K562 (cell line): ENCODE results near the gene EYA2. TPM values are rescaled to one million over a fixed set of nuclear protein-coding genes. Genes with fewer than 3 reads are reported as not detected.
A peak's percentile ranks its signal among the peaks of the same experiment; 100 is the strongest.

Experiments
- ATAC-seq: fragments of 200-7000 bp; cut with Tn5 transposase; 3 replicates; pipeline ENCODE4 v1.9.1; 2020; ENCODE audit warnings: moderate library complexity
- BruUV-seq: library from RNA; stranded (reverse); fragments of 400-500 nt; replicated peaks from 2 replicates; lab custom pipeline; 2021; lab: Mats Ljungman, UMichigan
- CTCF ChIA-PET: fragments of 300-600 bp; formaldehyde crosslinking; extraction: SDS; loops from one replicate; lab custom pipeline; 2021; ENCODE audit warnings: low intra/inter-chr PET ratio; lab: Yijun Ruan, JAX
- POLR2A ChIA-PET: fragments of 300-600, 350-650 bp; sonication (Branson Sonifier 250); formaldehyde crosslinking; extraction: SDS; loops from one replicate; lab custom pipeline; 2021; ENCODE audit warnings: antibody characterized with exemption, inconsistent platforms; lab: Yijun Ruan, JAX
- DNase-seq, 4 experiments: peaks; one replicate each; pipeline versions ENCODE4 v3.0.0 to v3.0.0-alpha.2; 2011 to 2018; ENCODE audit warnings: low spot score in 3 of 4, mixed read lengths in 3 of 4; ENCODE audit errors: extremely low read depth in 1 of 4
- FAIRE-seq: peaks from 2 replicates; lab custom pipeline; 2011; peaks lifted over from hg19 to GRCh38; lab: Jason Lieb, UNC
- H2AFZ ChIP-seq: 2 replicates; pipeline ENCODE4 v1.6.0; 2011; ENCODE audit warnings: low read depth, low read length, control low read depth, inconsistent platforms
- H3K27ac ChIP-seq: fragments of 200-600 bp; 3 replicates; pipeline ENCODE4 v1.8.0; 2011; ENCODE audit warnings: low read depth, mild to moderate bottlenecking, control low read depth, inconsistent platforms, low read length, moderate library complexity, mixed read lengths; ENCODE audit errors: extremely low read depth
- H3K27me3 ChIP-seq, 2 experiments: fragments of 300-600 bp in 1 of 2; 2 replicates in 1 of 2; 3 replicates in 1 of 2; pipeline versions ENCODE4 v1.6.0 to v1.8.0; 2011; ENCODE audit warnings: inconsistent platforms in 2 of 2, low read length in 2 of 2, mild to moderate bottlenecking in 1 of 2, mixed read lengths in 1 of 2, moderate library complexity in 1 of 2; ENCODE audit not compliant: control insufficient read depth in 2 of 2, insufficient read depth in 2 of 2
- H3K36me3 ChIP-seq: fragments of 300-600 bp; 3 replicates; pipeline ENCODE4 v1.8.0; 2011; ENCODE audit warnings: mild to moderate bottlenecking, low read length, inconsistent platforms; ENCODE audit not compliant: control insufficient read depth, insufficient read depth
- H3K4me1 ChIP-seq, 2 experiments: fragments of 200-600 bp in 1 of 2; replicated peaks in 1 of 2; 2 replicates in 1 of 2; 3 replicates in 1 of 2; pipeline versions ENCODE4 v1.5.1 to v1.8.0; 2011; ENCODE audit warnings: inconsistent platforms in 2 of 2, low read length in 2 of 2, mild to moderate bottlenecking in 1 of 2, mixed read lengths in 1 of 2, moderate library complexity in 1 of 2; ENCODE audit not compliant: control insufficient read depth in 2 of 2, insufficient read depth in 2 of 2
- H3K4me2 ChIP-seq: 2 replicates; pipeline ENCODE4 v1.6.1; 2011; ENCODE audit warnings: low read length, control low read depth, inconsistent platforms, mixed read lengths; ENCODE audit not compliant: insufficient read depth
- H3K4me3 ChIP-seq: fragments of 200-600 bp; sonication (generic), shearing (Covaris generic); 2 replicates; pipeline ENCODE4 v1.5.1; 2016; ENCODE audit warnings: control low read depth, inconsistent platforms
- H3K79me2 ChIP-seq: fragments of 200-600 bp; 3 replicates; pipeline ENCODE4 v1.8.0; 2011; ENCODE audit warnings: low read length, inconsistent platforms; ENCODE audit not compliant: control insufficient read depth, insufficient read depth
- H3K9ac ChIP-seq, 2 experiments: 2 replicates each; pipeline versions ENCODE4 v1.6.0 to v1.6.1; 2011; ENCODE audit warnings: low read depth in 2 of 2, low read length in 2 of 2, control low read depth in 1 of 2, inconsistent platforms in 1 of 2, mild to moderate bottlenecking in 1 of 2, mixed read lengths in 1 of 2; ENCODE audit not compliant: insufficient read depth in 1 of 2
- H3K9me1 ChIP-seq: one replicate; pipeline ENCODE4 v1.6.0; 2011; ENCODE audit warnings: inconsistent platforms, mild to moderate bottlenecking, low read length, moderate library complexity; ENCODE audit not compliant: control insufficient read depth, insufficient read depth
- H3K9me3 ChIP-seq: replicated peaks from 2 replicates; pipeline ENCODE4 v1.5.1; 2011; ENCODE audit warnings: low read depth, low read length, inconsistent platforms; ENCODE audit not compliant: control insufficient read depth, insufficient read depth
- H4K20me1 ChIP-seq: replicated peaks from 2 replicates; pipeline ENCODE4 v1.6.1; 2011; ENCODE audit warnings: low read length, inconsistent platforms, mixed read lengths; ENCODE audit not compliant: control insufficient read depth, insufficient read depth
- GTF2E2 ChIP-seq: fragments of 200-800 bp; sonication (Bioruptor generic); IDR thresholded peaks from 2 replicates; pipeline ENCODE4 v1.6.1; 2016; ENCODE audit warnings: missing genetic modification characterization, missing compliant biosample characterization
- ILF3 ChIP-seq: fragments of 450-650 bp; IDR thresholded peaks from 2 replicates; pipeline ENCODE4 v1.6.1; 2018; ENCODE audit warnings: antibody characterized with exemption, mild to moderate bottlenecking, moderate library complexity, borderline replicate concordance
- ZKSCAN8 ChIP-seq: fragments of 200-800 bp; sonication (Bioruptor generic); IDR thresholded peaks from 2 replicates; pipeline ENCODE4 v1.6.1; 2016; ENCODE audit warnings: missing genetic modification characterization, missing compliant biosample characterization
- WGBS: fragments of 100-300 bp; shearing (Covaris generic); methylation state at CpG from one replicate; pipeline ENCODE4 v1.1.6; 2016; ENCODE audit warnings: low coverage, mixed read lengths; ENCODE audit not compliant: insufficient coverage; ENCODE audit errors: missing lambda C conversion rate; 5-methylcytosine and 5-hydroxymethylcytosine counted together
- in situ Hi-C: fragments of 300-500 bp; cut with MboI; formaldehyde crosslinking; loops from 4 replicates; pipeline ENCODE4 v1.15.0; 2018; ENCODE audit warnings: inconsistent platforms, mixed read lengths
- intact Hi-C: fragments of 100-400 bp; cut with micrococcal nuclease; formaldehyde crosslinking; loops from 2 replicates; pipeline ENCODE4 v1.14.2; 2022
- polyA plus RNA-seq, 8 experiments: library from polyadenylated mRNA; depleted of rRNA in 4 of 8; stranded (reverse) in 5 of 8; unstranded in 3 of 8; fragments of >200 nt; fragmentation: Nextera tagmentation in 2 of 8; fragmentation: Illumina TruSeq in 1 of 8; extraction: Ambion mirVana in 2 of 8; extraction: Trizol in 1 of 8; gene quantifications; 2 replicates each; pipeline versions ENCODE4 v1.2.1 to v1.2.3, GENCODE V29; 2011 to 2014; ENCODE audit warnings: inconsistent platforms in 1 of 8, missing spikeins in 1 of 8
- total RNA-seq, 7 experiments: library from RNA; depleted of rRNA in 6 of 7; stranded (reverse); fragments of >200 nt in 6 of 7; fragmentation: Illumina TruSeq in 2 of 7; extraction: Trizol in 2 of 7; gene quantifications; 2 replicates each; pipeline versions ENCODE4 v1.2.1 to v1.2.3, GENCODE V29; 2011 to 2021; ENCODE audit warnings: low replicate concordance in 1 of 7
- TF ChIP-seq, protein P1 (sequence below): conservative IDR thresholded peaks from 2 replicates; pipeline ENCODE4 v1.6.1; 2011; ENCODE audit warnings: low read depth, mild to moderate bottlenecking, low read length; ENCODE audit not compliant: control insufficient read depth
- TF ChIP-seq, protein P2 (sequence below): fragments of 450-650 bp; IDR thresholded peaks from 2 replicates; pipeline ENCODE4 v1.6.1; 2014; ENCODE audit warnings: low read depth, mild to moderate bottlenecking, moderate library complexity, borderline replicate concordance
- TF ChIP-seq, protein P3 (sequence below), 2 experiments: fragments of 450-650 bp; IDR thresholded peaks; 2 replicates each; pipeline ENCODE4 v1.6.1; 2016; ENCODE audit warnings: mild to moderate bottlenecking in 2 of 2, borderline replicate concordance in 1 of 2, low read depth in 1 of 2, moderate library complexity in 1 of 2

EYA2 gene
- total and polyA plus RNA-seq, 9 of the 15 experiments (the other 6 are each of a cell fraction or from before 2014, with no cell fraction given): 0.03 TPM; not detected in 8

GRCh38 chr20:47202733-47203667 lies 308.4 kb downstream of the EYA2 start:
- H3K4me2 ChIP-seq: no peak overlapping the region
- H3K27me3 ChIP-seq: no peaks in the 10 kb centered on the region
- H3K79me2 ChIP-seq: no peaks in the 10 kb centered on the region
- peak in 1 of 4 experiments; percentile 34 for DNase-seq
- peak overlapping the region; percentile 51; the same call in 1 of the 2 replicates for H2AFZ ChIP-seq
- no peak overlapping the region; the same call in 2 of the 3 replicates for H3K27ac ChIP-seq
- no peak for ATAC-seq
- intact Hi-C loops (no loop called here), in situ Hi-C loops (loop anchor here (10.0 kb wide), 1 partner anchor 422 kb away; no protein-coding TSS in a partner anchor)
- no peaks in the 10 kb centered on the region for H3K9me1 ChIP-seq
- WGBS: 44% methylated on average over 10 of the region's 10 CpGs
- no TSS peak for BruUV-seq
- 0 out of 4 replicates have a peak overlapping the region, but pooled peaks of 1 of the 2 experiments have one; percentile 6 for H3K9ac ChIP-seq
- peaks cover 9 to 28% of the 10 kb centered on the region in 2 experiments for H3K4me1 ChIP-seq
- POLR2A ChIA-PET: interaction anchor here (0.6 to 0.7 kb wide), 2 partner anchors 21 to 457 kb away, joined by 3 to 4 read pairs; no protein-coding TSS in a partner anchor
- H3K9me3 ChIP-seq: no peaks in the 10 kb centered on the region
- H3K36me3 ChIP-seq: no peaks in the 10 kb centered on the region
- no peak for FAIRE-seq
- CTCF ChIA-PET: no interaction called here
- H4K20me1 ChIP-seq: 0 out of 2 replicates have a peak, but pooled peaks cover 3% of the 10 kb centered on the region
- no peak overlapping the region for H3K4me3 ChIP-seq
- TF ChIP-seq, protein P1, sequence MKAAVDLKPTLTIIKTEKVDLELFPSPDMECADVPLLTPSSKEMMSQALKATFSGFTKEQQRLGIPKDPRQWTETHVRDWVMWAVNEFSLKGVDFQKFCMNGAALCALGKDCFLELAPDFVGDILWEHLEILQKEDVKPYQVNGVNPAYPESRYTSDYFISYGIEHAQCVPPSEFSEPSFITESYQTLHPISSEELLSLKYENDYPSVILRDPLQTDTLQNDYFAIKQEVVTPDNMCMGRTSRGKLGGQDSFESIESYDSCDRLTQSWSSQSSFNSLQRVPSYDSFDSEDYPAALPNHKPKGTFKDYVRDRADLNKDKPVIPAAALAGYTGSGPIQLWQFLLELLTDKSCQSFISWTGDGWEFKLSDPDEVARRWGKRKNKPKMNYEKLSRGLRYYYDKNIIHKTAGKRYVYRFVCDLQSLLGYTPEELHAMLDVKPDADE: no peak
- TF ChIP-seq, protein P2, sequence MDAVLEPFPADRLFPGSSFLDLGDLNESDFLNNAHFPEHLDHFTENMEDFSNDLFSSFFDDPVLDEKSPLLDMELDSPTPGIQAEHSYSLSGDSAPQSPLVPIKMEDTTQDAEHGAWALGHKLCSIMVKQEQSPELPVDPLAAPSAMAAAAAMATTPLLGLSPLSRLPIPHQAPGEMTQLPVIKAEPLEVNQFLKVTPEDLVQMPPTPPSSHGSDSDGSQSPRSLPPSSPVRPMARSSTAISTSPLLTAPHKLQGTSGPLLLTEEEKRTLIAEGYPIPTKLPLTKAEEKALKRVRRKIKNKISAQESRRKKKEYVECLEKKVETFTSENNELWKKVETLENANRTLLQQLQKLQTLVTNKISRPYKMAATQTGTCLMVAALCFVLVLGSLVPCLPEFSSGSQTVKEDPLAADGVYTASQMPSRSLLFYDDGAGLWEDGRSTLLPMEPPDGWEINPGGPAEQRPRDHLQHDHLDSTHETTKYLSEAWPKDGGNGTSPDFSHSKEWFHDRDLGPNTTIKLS: no peak
- TF ChIP-seq ZKSCAN8 (CRISPR knock-in tag): no peak
- TF ChIP-seq ILF3: no peak
- TF ChIP-seq GTF2E2 (tag): no peak
- TF ChIP-seq, protein P3, sequence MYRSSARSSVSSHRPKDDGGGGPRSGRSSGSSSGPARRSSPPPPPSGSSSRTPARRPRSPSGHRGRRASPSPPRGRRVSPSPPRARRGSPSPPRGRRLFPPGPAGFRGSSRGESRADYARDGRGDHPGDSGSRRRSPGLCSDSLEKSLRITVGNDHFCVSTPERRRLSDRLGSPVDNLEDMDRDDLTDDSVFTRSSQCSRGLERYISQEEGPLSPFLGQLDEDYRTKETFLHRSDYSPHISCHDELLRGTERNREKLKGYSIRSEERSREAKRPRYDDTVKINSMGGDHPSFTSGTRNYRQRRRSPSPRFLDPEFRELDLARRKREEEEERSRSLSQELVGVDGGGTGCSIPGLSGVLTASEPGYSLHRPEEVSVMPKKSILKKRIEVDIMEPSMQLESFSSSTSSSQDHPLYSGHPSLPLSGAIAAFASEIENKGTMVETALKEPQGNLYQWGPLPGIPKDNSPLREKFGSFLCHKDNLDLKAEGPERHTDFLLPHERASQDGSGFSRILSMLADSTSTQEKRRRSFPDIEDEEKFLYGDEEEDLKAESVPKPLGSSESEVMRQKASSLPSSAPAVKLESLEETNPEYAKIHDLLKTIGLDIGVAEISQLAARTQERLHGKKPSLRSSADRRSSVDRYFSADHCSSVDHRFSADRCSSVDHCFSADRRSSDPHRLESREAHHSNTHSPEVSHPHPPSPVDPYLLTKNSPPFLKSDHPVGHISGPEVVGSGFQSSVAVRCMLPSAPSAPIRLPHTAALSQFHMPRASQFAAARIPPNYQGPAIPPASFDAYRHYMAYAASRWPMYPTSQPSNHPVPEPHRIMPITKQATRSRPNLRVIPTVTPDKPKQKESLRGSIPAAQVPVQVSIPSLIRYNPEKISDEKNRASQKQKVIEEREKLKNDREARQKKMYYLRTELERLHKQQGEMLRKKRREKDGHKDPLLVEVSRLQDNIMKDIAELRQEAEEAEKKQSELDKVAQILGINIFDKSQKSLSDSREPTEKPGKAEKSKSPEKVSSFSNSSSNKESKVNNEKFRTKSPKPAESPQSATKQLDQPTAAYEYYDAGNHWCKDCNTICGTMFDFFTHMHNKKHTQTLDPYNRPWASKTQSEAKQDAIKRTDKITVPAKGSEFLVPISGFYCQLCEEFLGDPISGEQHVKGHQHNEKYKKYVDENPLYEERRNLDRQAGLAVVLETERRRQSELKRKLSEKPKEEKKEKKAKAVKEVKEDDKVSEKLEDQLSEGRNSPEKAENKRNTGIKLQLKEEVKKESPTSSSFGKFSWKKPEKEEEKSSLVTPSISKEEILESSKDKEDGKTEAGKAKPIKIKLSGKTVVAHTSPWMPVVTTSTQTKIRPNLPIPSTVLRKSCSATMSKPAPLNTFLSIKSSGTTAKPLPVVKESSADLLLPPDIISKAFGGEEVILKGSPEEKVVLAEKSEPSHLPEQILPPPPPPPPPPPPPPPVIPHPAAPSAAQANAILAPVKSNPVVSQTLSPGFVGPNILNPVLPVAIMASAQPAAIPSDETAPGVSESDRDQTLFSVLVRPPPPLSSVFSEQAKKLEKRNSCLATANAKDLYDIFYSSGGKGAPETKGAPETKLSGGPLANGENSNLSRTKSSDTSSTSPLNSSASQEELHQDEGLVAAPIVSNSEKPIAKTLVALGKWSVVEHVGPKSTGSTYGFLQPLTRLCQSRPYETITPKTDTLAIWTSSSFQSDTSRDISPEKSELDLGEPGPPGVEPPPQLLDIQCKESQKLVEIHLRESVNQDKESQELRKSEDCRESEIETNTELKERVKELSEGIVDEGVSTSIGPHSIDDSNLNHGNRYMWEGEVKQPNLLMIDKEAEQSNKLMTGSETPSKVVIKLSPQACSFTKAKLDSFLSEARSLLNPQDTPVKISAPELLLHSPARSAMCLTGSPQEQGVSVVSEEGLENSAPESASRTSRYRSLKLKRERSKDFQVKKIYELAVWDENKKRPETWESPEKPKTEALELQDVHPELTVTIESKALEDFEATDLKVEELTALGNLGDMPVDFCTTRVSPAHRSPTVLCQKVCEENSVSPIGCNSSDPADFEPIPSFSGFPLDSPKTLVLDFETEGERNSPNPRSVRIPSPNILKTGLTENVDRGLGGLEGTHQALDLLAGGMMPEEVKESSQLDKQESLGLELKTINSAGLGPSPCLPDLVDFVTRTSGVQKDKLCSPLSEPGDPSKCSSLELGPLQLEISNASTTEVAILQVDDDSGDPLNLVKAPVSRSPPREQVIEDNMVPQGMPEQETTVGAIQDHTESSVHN (IDR thresholded peaks at IDR 0.05; ENCODE audit: borderline replicate concordance in 1 of 2, low read depth in 1 of 2): no peak
